ENCODE results near the gene CHN1.

The CHN1 gene

DNA sequence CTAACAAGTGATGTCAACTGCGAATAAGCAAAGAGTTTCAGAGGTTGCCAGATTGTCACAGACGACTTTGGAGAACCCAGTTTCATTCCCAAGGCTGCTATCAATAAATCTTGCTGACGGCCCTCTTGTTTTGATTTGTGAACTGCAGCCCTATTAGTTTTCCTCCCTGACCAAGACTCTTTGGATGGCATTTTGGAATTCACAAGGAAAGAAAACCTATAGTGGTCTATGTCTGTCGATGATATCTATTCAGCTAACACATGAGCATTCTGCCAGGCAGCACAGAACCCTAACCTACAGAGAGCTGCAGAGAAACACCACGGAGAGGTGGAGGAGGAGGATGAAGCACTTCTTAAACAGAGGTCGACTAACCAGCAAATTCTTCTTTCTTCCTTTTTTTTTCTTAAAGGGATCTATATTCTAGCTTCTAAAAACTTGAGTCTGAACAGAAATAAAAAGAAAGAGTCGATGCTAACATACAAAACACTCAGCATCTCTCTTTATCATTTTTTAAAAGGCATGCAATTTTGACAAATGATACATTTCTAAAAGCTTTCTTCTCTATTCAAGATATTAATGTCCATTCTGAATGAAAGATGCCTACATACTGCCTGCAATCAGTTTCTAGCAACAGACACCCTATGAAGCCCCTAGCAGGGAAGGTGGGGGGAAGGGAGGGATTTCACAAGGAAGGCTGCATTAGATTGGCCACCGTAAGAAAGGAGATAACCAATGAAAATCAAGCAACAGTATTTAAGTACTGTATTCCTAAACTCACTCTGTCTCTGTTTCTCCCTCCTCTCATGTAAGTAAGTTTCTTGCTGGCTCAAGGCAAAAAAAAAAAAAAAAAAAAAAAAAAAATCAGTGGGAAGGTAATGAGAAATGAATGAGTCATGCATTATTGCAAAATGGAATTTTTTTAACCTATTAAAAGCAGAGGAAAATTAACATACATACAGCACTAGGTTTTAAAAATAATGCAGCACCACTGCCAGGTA lies 157.9 kb downstream of the CHN1 start:
- TF ChIP-seq, protein P1, sequence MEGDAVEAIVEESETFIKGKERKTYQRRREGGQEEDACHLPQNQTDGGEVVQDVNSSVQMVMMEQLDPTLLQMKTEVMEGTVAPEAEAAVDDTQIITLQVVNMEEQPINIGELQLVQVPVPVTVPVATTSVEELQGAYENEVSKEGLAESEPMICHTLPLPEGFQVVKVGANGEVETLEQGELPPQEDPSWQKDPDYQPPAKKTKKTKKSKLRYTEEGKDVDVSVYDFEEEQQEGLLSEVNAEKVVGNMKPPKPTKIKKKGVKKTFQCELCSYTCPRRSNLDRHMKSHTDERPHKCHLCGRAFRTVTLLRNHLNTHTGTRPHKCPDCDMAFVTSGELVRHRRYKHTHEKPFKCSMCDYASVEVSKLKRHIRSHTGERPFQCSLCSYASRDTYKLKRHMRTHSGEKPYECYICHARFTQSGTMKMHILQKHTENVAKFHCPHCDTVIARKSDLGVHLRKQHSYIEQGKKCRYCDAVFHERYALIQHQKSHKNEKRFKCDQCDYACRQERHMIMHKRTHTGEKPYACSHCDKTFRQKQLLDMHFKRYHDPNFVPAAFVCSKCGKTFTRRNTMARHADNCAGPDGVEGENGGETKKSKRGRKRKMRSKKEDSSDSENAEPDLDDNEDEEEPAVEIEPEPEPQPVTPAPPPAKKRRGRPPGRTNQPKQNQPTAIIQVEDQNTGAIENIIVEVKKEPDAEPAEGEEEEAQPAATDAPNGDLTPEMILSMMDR (conservative IDR thresholded peaks at IDR 0.05; ENCODE audit: low read depth) = no peak
- POLR2A ChIA-PET (ENCODE audit: low non-redundant PET) = no interaction called here
- peak; percentile 36 for DNase-seq (ENCODE audit: low spot score)

GRCh38 chr2:174846218-174846617 lies 159.0 kb downstream of the CHN1 start:
- H3K27ac ChIP-seq = no peak overlapping the region
- CTCF ChIA-PET = interaction anchor here (0.6 kb wide), 1 partner anchor 366 kb away, joined by 3 read pairs; no protein-coding TSS in a partner anchor
- TF ChIP-seq, protein P1 (conservative IDR thresholded peaks at IDR 0.05; ENCODE audit: low read depth) = no peak
- no peak for DNase-seq (ENCODE audit: low spot score)
- POLR2A ChIA-PET (ENCODE audit: low non-redundant PET) = no interaction called here

More for the DNA sequence above, 157.9 kb downstream of the CHN1 start:
- CTCF ChIA-PET = interaction anchor here (0.6 kb wide), 3 partner anchors 292 to 507 kb away, joined by 3 to 6 read pairs (median 5); no protein-coding TSS in a partner anchor
- H3K27ac ChIP-seq = no peak overlapping the region

- TF ChIP-seq, protein P1 (conservative IDR thresholded peaks at IDR 0.05; ENCODE audit: low read depth) = no peak
- no peak for DNase-seq (ENCODE audit: low spot score)
- no peak overlapping the region for H3K27ac ChIP-seq
- POLR2A ChIA-PET (ENCODE audit: low non-redundant PET) = no interaction called here
- CTCF ChIA-PET = no interaction called here
These were observed 160.9 kb downstream of the CHN1 start for GRCh38 chr2:174844295-174844708.

DNA sequence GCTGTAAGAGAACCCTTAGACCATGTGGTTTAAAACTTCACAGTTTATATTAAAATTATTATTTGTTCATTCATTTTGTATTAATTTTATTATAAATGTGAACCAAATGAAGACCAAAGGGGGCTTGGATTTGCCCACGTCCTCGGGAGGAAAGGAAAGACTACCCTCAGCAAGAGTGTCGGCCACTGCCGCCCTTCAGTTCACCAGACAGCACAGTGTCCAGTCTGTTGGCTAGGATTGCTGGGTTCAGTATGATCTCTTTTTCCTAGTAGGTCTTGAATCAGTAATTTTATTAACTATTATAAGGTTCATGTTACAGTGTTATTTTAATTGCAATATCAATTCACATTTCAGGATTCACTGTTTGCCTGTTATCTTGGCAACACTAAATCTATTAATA lies 162.7 kb downstream of the CHN1 start:
- CTCF ChIA-PET = no interaction called here
- TF ChIP-seq, protein P1 (conservative IDR thresholded peaks at IDR 0.05; ENCODE audit: low read depth) = no peak
- H3K27ac ChIP-seq = no peak overlapping the region
- POLR2A ChIA-PET (ENCODE audit: low non-redundant PET) = no interaction called here
- no peak for DNase-seq (ENCODE audit: low spot score)

DNA sequence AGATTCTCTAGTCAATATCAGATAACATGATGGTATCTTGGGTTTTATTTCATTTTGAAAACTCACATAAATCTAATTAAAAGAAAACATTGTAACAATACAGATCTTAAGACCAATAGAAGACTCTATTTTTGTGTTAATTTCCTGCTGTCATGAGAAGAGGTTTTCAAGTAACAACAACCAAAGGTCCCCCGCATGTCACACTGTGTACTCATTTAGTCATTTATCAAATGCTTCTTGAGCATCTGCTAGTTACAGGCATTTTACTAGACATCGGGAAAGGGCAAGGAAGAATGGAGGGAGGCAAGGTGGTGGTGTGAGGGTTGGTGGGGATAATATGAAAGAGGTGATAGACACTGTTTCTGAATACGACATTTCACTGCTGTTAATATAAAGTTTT lies 163.2 kb downstream of the CHN1 start:
- CTCF ChIA-PET = no interaction called here

GRCh38 chr2:174841350-174841749 lies 163.8 kb downstream of the CHN1 start:
- TF ChIP-seq, protein P1 (conservative IDR thresholded peaks at IDR 0.05; ENCODE audit: low read depth) = no peak
- ChIA-PET POLR2A (ENCODE audit: low non-redundant PET) (no interaction called here), CTCF (no interaction called here)
- DNase-seq (ENCODE audit: low spot score) = no peak
- H3K27ac ChIP-seq = no peak overlapping the region

More for the DNA sequence above, 163.2 kb downstream of the CHN1 start:
- no peak overlapping the region for H3K27ac ChIP-seq
- POLR2A ChIA-PET (ENCODE audit: low non-redundant PET) = no interaction called here
- TF ChIP-seq, protein P1 (conservative IDR thresholded peaks at IDR 0.05; ENCODE audit: low read depth) = no peak
- no peak for DNase-seq (ENCODE audit: low spot score)

Data from RWPE1 (cell line).